Spleen (tissue), 7 donors: ENCODE measurements around the gene TCP11L2.

Source experiments
- POLR2AphosphoS5 ChIP-seq, 3 donors: sonication (generic); formaldehyde crosslinking; IDR thresholded peaks; one replicate each; pipeline ENCODE4 v1.5.1; 2017; ENCODE audit warnings: antibody characterized with exemption in 3 of 3
- TF ChIP-seq, protein P1 (sequence below), 11 experiments: fragments of 200-600 bp in 7 of 11; fragments of 450-650 bp in 4 of 11; sonication (generic) in 4 of 11; IDR thresholded peaks in 8 of 11; conservative IDR thresholded peaks in 3 of 11; 1 replicate in 7 of 11; 2 replicates in 4 of 11; pipeline versions ENCODE4 v1.4.0 to v1.8.0; 2016 to 2021; ENCODE audit warnings: antibody characterized with exemption in 11 of 11, inconsistent platforms in 4 of 11, mild to moderate bottlenecking in 1 of 11
- donor health status: DM: no; HTN: no; CAD: no; lungs with moderate emphysema.
- donor health status: DM: no; HTN: no; CAD: no.
- donor health status: DM: no; HTN: no; CAD: no.

- TF ChIP-seq, protein P1, sequence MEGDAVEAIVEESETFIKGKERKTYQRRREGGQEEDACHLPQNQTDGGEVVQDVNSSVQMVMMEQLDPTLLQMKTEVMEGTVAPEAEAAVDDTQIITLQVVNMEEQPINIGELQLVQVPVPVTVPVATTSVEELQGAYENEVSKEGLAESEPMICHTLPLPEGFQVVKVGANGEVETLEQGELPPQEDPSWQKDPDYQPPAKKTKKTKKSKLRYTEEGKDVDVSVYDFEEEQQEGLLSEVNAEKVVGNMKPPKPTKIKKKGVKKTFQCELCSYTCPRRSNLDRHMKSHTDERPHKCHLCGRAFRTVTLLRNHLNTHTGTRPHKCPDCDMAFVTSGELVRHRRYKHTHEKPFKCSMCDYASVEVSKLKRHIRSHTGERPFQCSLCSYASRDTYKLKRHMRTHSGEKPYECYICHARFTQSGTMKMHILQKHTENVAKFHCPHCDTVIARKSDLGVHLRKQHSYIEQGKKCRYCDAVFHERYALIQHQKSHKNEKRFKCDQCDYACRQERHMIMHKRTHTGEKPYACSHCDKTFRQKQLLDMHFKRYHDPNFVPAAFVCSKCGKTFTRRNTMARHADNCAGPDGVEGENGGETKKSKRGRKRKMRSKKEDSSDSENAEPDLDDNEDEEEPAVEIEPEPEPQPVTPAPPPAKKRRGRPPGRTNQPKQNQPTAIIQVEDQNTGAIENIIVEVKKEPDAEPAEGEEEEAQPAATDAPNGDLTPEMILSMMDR (IDR thresholded peaks at IDR 0.05 in 8 of 11, conservative IDR thresholded peaks at IDR 0.05 in 3 of 11) = peak in 2 of 11 experiments; percentile 21 to 26
- no peak for TF ChIP-seq POLR2AphosphoS5 (IDR thresholded peaks at IDR 0.05)
These were observed 43.2 kb downstream of the TCP11L2 start for GRCh38 chr12:106345746-106346145.
